Right lobe of liver (tissue), 4 donors: ENCODE measurements around the gene PCDHB11.

Source experiments
- CTCF ChIP-seq, 4 donors: fragments of 200-600 bp in 3 of 4; fragments of 450-650 bp in 1 of 4; IDR thresholded peaks; one replicate each; pipeline versions ENCODE4 v1.5.1 to v1.8.0; 2016 to 2022; ENCODE audit warnings: antibody characterized with exemption in 4 of 4, mild to moderate bottlenecking in 2 of 4
- POLR2A ChIP-seq: fragments of 450-650 bp; IDR thresholded peaks from one replicate; pipeline ENCODE4 v1.6.1; 2017; ENCODE audit warnings: antibody characterized with exemption, mild to moderate bottlenecking
- donor health status: DM: no; HTN: no; CAD: no.
- donor health status: DM: no; HTN: no; CAD: no.
- donor health status: DM: no; HTN: yes; CAD: no.

- TF ChIP-seq CTCF (IDR thresholded peaks at IDR 0.05) (peak in 3 of 4 donors; percentile 7 to 12 (median 8)), POLR2A (no peak)
These were observed 34.8 kb downstream of the PCDHB11 start for GRCh38 chr5:141234109-141234667.
